IPS-15b (cell line): ENCODE data around the gene TADA2A.

Experiments used
- H3K27me3 ChIP-seq: one replicate; pipeline ENCODE4 v1.6.1; 2013; ENCODE audit warnings: low read length; ENCODE audit not compliant: control insufficient read depth, insufficient read depth
- H3K36me3 ChIP-seq: one replicate; pipeline ENCODE4 v1.6.1; 2013; ENCODE audit warnings: low read length; ENCODE audit not compliant: control insufficient read depth, insufficient read depth
- H3K4me1 ChIP-seq: one replicate; pipeline ENCODE4 v1.6.1; 2013; ENCODE audit warnings: mild to moderate bottlenecking, low read length; ENCODE audit not compliant: control insufficient read depth, insufficient read depth
- H3K4me3 ChIP-seq: one replicate; pipeline ENCODE4 v1.5.1; 2013; ENCODE audit warnings: low read depth, low read length
- H3K9ac ChIP-seq: one replicate; pipeline ENCODE4 v1.6.1; 2013; ENCODE audit warnings: low read depth, mild to moderate bottlenecking, low read length
- H3K9me3 ChIP-seq: one replicate; pipeline ENCODE4 v1.6.1; 2013; ENCODE audit warnings: mild to moderate bottlenecking, low read length; ENCODE audit not compliant: control insufficient read depth, insufficient read depth

TADA2A gene

GRCh38 chr17:37521821-37522220 is 115.1 kb downstream of the TADA2A start:
- no peaks in the 10 kb centered on the region for H3K27me3 ChIP-seq
- no peaks in the 10 kb centered on the region for H3K4me1 ChIP-seq
- no peaks in the 10 kb centered on the region for H3K9me3 ChIP-seq
- peaks cover 8% of the 10 kb centered on the region for H3K36me3 ChIP-seq
- H3K9ac ChIP-seq = no peak overlapping the region
- no peak overlapping the region for H3K4me3 ChIP-seq

GRCh38 chr17:37523715-37524219 is 117.1 kb downstream of the TADA2A start:
- Histone ChIP-seq H3K36me3 (peaks cover 5% of the 10 kb centered on the region), H3K4me1 (no peaks in the 10 kb centered on the region), H3K9ac (no peak overlapping the region), H3K4me3 (no peak overlapping the region), H3K9me3 (no peaks in the 10 kb centered on the region), H3K27me3 (no peaks in the 10 kb centered on the region)

GRCh38 chr17:37527249-37527851 is 120.7 kb downstream of the TADA2A start:
- H3K9me3 ChIP-seq = no peaks in the 10 kb centered on the region
- no peak overlapping the region for H3K9ac ChIP-seq
- H3K36me3 ChIP-seq = peaks cover 3% of the 10 kb centered on the region

More at GRCh38 chr17:37527249-37527851, 120.7 kb downstream of the TADA2A start:
- no peak overlapping the region for H3K4me3 ChIP-seq
- no peaks in the 10 kb centered on the region for H3K27me3 ChIP-seq
- H3K4me1 ChIP-seq = no peaks in the 10 kb centered on the region
